ENCODE measurements around the gene TMSB4X. TPM values are rescaled to one million over a fixed set of nuclear protein-coding genes. Genes with fewer than 3 reads are reported as not detected.
A peak's percentile ranks its signal among the peaks of the same experiment; 100 is the strongest.
"Not testable (repeated sequence)": the region's sequence is repeated elsewhere in the genome, so short reads cannot be mapped to it uniquely, and the experiment has no call there.

Gene TMSB4X
- total RNA-seq, 4 donors from 2014 or later, result 3,029 to 4,490 (median 3,421) TPM

DNA sequence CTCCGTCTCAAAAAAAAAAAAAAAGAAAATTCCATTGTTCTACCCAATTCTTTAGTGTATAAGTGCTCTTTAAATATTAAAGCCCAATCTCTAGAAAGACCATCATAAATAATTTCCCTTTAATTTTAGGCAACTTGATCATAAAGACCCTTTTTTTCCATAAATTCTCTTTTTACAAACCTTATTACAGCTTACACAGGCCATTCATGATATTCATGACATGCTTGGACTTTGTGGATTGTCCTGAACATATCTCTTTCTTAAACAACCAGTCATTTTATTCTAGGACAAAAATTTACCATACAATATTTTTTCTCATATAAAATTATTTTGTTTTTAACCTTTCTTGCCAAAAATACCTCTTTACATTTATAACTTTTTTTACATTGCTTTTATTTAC lies 38.0 kb upstream of the TMSB4X start:
- H3K9me3 ChIP-seq, result no peaks in the 10 kb centered on the region
- 77 to 100% methylated on average over 1 of the region's 1 CpG for WGBS, 2 donors
- no peaks in the 10 kb centered on the region for H3K27me3 ChIP-seq
- H3K4me3 ChIP-seq, result no peak overlapping the region
- TF ChIP-seq POLR2A (IDR thresholded peaks at IDR 0.05) (no peak), EP300 (IDR thresholded peaks at IDR 0.05) (no peak)
- TF ChIP-seq, protein P1, sequence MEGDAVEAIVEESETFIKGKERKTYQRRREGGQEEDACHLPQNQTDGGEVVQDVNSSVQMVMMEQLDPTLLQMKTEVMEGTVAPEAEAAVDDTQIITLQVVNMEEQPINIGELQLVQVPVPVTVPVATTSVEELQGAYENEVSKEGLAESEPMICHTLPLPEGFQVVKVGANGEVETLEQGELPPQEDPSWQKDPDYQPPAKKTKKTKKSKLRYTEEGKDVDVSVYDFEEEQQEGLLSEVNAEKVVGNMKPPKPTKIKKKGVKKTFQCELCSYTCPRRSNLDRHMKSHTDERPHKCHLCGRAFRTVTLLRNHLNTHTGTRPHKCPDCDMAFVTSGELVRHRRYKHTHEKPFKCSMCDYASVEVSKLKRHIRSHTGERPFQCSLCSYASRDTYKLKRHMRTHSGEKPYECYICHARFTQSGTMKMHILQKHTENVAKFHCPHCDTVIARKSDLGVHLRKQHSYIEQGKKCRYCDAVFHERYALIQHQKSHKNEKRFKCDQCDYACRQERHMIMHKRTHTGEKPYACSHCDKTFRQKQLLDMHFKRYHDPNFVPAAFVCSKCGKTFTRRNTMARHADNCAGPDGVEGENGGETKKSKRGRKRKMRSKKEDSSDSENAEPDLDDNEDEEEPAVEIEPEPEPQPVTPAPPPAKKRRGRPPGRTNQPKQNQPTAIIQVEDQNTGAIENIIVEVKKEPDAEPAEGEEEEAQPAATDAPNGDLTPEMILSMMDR (IDR thresholded peaks at IDR 0.05), result no peak
- H3K36me3 ChIP-seq, result no peaks in the 10 kb centered on the region
- no peak for DNase-seq (ENCODE audit: low spot score in 2 of 2)
- no peaks in the 10 kb centered on the region for H3K4me1 ChIP-seq
- no peak overlapping the region for H3K27ac ChIP-seq

DNA sequence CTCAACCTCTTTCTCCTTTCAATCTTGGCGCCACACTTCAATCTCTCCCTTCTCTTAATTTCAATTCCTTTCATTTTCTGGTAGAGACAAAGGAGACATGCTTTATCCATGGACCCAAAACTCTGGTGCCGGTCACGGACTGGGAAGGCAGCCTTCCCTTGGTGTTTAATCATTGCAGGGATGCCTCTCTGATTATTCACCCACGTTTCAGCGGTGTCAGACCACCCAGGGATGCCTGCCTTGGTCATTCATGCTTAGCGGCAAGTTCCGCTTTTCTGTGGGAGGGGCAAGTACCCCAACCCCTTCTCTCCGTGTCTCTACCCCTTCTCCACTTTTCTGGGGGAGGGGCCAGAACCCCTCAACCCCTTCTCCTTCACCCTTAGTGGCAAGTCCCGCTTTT lies 34.4 kb upstream of the TMSB4X start:
- not testable (repeated sequence) for H3K27me3 ChIP-seq; H3K27ac ChIP-seq; H3K4me3 ChIP-seq; H3K9me3 ChIP-seq; H3K4me1 ChIP-seq; H3K36me3 ChIP-seq; DNase-seq (ENCODE audit: low spot score in 2 of 2)
- WGBS, 2 donors, result 84 to 96% methylated on average over 9 of the region's 9 CpGs

DNA sequence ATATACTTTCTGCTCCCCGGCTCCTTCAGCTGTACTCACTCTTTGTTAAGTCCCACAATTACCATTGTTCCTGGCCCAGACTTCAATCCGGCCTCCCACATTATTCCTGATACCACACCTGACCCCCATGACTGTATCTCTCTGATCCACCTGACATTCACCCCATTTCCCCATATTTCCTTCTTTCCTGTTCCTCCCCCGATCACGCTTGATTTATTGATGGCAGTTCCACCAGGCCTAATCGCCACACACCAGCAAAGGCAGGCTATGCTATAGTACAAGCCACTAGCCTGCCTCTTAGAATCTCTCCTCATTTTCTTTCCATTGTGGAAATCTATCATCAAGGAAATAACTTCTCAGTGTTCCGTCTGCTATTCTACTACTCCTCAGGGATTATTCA lies 31.3 kb upstream of the TMSB4X start:
- DNase-seq (ENCODE audit: low spot score in 2 of 2); H3K9me3 ChIP-seq; H3K27ac ChIP-seq; H3K36me3 ChIP-seq; H3K4me3 ChIP-seq; H3K27me3 ChIP-seq: not testable (repeated sequence)
- 92% methylated on average over 5 to 6 of the region's 6 CpGs for WGBS, 2 donors
- peaks cover 0 to 14% (median 8%) of the 10 kb centered on the region in 4 donors for H3K4me1 ChIP-seq

DNA sequence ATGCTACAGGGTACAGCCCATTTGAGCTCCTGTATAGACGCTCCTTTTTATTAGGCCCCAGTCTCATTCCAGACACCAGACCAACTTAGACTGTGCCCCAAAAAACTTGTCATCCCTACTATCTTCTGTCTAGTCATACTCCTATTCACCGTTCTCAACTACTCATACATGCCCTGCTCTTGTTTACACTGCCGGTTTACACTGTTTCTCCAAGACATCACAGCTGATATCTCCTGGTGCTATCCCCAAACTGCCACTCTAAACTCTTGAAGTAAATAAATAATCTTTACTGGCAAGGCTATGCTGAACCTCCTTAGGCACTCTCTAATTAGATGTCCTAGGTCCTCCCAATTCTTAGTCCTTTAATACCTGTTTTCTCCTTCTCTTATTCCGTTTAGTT lies 30.5 kb upstream of the TMSB4X start:
- not testable (repeated sequence) for H3K36me3 ChIP-seq; H3K27me3 ChIP-seq; H3K9me3 ChIP-seq; DNase-seq (ENCODE audit: low spot score in 2 of 2); H3K27ac ChIP-seq; H3K4me3 ChIP-seq
- WGBS, 2 donors, result 87 to 98% methylated on average over 2 to 4 of the region's 4 CpGs
- peaks cover 0 to 20% (median 11%) of the 10 kb centered on the region in 4 donors for H3K4me1 ChIP-seq

DNA sequence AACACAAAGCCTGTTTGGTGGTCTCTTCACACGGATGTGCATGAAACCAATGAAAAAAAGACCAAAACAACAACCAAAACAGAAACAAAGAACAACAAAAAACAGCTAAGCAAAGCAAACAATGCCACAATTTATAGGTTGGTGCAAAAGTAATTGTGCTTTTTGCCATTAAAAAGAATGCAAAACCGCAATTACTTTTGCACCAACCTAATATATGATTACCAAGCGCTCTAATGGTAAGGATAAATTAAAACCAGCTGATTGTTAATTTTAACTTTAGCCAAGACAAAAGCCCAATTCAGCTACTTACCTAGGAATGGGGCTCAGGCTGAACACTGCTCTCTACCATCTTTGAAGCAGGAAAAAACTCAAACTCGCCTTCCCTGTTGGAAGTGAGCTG lies 29.4 kb upstream of the TMSB4X start:
- WGBS, 2 donors, result 74 to 92% methylated on average over 4 of the region's 4 CpGs
- H3K9me3 ChIP-seq, result no peaks in the 10 kb centered on the region

DNA sequence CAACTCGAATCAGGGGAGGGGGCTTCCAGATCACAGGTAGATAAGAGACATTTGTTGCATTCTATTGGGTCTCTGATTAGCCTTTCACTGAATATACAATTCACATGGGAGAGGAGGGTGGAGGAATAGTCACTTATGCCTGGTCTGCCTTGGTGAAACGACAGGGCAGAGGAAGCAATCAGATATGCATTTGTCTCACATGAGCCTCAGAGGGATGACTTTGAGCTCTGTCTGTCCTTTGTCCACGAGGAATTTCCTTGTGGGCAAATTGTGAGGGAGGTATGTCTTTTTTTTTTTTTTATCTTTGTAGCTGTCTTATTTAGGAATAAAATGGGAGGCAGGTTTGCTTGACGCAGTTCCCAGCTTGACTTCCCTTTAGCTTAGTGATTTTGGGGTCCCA lies 28.5 kb upstream of the TMSB4X start:
- no peak overlapping the region for H3K4me3 ChIP-seq
- H3K9me3 ChIP-seq, result no peaks in the 10 kb centered on the region
- no peak for TF ChIP-seq POLR2A (IDR thresholded peaks at IDR 0.05)
- TF ChIP-seq EP300 (IDR thresholded peaks at IDR 0.05), result no peak
- no peaks in the 10 kb centered on the region for H3K27me3 ChIP-seq
- no peaks in the 10 kb centered on the region for H3K36me3 ChIP-seq
- peak overlapping the region in 1 of 4 donors; percentile 63 for H3K27ac ChIP-seq
- H3K4me1 ChIP-seq, result peaks cover 0 to 25% (median 16%) of the 10 kb centered on the region in 4 donors
- WGBS, 2 donors, result 50 to 56% methylated on average over 4 of the region's 4 CpGs
- DNase-seq (ENCODE audit: low spot score in 2 of 2), result no peak

More for the DNA sequence above, 29.4 kb upstream of the TMSB4X start:
- no peak for TF ChIP-seq POLR2A (IDR thresholded peaks at IDR 0.05)
- TF ChIP-seq, protein P1 (IDR thresholded peaks at IDR 0.05), result no peak
- TF ChIP-seq EP300 (IDR thresholded peaks at IDR 0.05), result no peak
- Histone ChIP-seq H3K4me3 (no peak overlapping the region), H3K4me1 (peaks cover 0 to 25% (median 16%) of the 10 kb centered on the region in 4 donors), H3K27ac (no peak overlapping the region), H3K27me3 (no peaks in the 10 kb centered on the region), H3K36me3 (no peaks in the 10 kb centered on the region)
- no peak for DNase-seq (ENCODE audit: low spot score in 2 of 2)

DNA sequence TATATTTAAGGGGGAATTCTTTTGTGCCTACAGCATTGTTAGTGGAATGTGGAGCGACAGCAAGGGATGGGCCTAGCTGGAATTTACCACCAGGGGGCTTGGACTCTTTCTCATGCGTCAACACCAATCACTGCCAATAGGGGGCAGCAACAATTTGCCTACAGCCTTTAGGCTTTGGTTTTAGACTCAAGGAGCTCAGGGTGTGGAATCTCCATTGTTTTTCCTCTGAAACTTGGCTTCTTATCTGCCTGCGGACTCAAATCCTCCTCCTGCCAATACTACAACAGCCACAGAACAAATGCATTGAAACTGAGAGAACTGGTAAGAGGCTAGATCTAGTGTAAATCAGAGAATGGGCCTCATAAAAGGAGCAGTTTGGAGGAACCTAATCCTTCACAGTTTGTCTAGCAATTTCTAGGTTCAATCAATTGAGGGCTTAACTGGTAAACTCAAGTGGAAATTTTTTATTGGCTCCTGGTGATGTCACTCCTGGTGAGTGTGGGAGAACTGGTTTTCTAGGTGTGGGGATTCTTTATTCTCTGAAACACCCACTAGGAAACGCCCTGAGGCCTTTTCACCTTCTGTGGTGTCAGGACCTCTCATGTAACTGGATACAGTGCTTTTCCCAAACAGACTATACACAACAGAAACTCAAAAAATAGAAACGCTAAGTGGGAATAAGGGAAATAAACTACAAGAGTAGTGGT lies 27.9 kb upstream of the TMSB4X start:
- peak; percentile 34 to 67 for DNase-seq (ENCODE audit: low spot score in 2 of 2)
- Histone ChIP-seq H3K4me3 (no peak overlapping the region), H3K9me3 (no peaks in the 10 kb centered on the region), H3K4me1 (peaks cover 0 to 25% (median 16%) of the 10 kb centered on the region in 4 donors), H3K36me3 (no peaks in the 10 kb centered on the region), H3K27ac (peak overlapping the region in 3 of 4 donors; percentile 37 to 63 (median 63)), H3K27me3 (no peaks in the 10 kb centered on the region)
- WGBS, 2 donors, result 33 to 39% methylated on average over 5 of the region's 5 CpGs
- TF ChIP-seq, protein P1 (IDR thresholded peaks at IDR 0.05), result peak; percentile 64 to 90 (median 69)
- TF ChIP-seq POLR2A (IDR thresholded peaks at IDR 0.05) (no peak), EP300 (IDR thresholded peaks at IDR 0.05) (peak in 1 of 2 donors; percentile 33)

Measured in tibial nerve (tissue), 4 donors.